HG03457 (cell line): ENCODE data around the gene MYPOP.
"Not testable (repeated sequence)": the region's sequence is repeated elsewhere in the genome, so short reads cannot be mapped to it uniquely, and the experiment has no call there.

Experiments used
- ATAC-seq: cut with Tn5 transposase; IDR thresholded peaks from one replicate; pipeline ENCODE4 v1.9.1; 2021; ENCODE audit warnings: moderate number of reproducible peaks; ENCODE audit not compliant: unreplicated experiment

The MYPOP gene

GRCh38 chr19:45883881-45884681 lies 18.3 kb downstream of the MYPOP start:
- ATAC-seq = no peak

DNA sequence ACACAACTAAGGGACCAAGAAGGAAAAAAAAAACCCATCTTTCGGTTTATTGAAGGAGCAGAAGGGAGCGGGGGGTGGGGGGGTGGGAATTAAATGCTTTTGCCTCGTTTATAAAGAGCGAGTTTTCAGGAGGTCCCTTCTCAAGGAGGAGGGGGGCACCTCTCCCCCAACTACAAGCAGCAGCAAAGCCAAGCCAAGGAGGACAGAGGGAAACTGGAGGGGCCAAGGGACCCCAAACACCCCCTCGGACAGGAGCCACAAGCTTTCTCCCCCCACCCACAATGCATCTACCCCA lies 18.9 kb downstream of the MYPOP start:
- no peak for ATAC-seq

GRCh38 chr19:45882652-45883585 lies 19.5 kb downstream of the MYPOP start:
- no peak for ATAC-seq

DNA sequence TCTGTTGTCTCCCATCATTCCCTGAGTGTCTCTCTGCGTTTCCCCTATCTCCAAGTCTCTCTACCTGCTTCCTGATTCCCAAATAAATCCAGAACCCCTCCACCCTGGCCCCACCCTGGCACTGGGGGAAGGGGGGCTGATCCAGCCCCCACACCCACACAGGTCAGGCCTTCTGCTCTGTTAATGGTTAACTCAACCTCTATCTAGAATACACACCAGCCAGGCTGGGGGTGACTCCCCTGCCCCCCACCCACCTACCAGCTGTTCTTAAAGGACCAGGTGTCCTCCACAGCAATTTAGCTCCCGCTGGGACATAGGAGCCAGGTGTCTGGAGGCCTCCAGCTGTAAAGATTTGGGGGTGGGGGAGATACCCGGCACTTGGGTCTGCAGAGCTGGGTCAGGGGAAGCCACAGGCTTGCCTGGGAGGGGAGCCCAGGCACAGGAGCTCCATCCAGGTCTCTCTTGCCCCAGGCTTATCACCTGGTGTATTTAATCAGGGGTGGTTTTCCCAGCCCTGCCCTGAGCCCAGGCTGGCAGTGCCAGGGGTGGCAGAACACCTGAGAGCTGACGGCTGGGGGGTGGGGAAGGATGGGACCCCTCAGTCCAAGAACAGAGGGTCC lies 20.4 kb downstream of the MYPOP start:
- ATAC-seq = no peak

DNA sequence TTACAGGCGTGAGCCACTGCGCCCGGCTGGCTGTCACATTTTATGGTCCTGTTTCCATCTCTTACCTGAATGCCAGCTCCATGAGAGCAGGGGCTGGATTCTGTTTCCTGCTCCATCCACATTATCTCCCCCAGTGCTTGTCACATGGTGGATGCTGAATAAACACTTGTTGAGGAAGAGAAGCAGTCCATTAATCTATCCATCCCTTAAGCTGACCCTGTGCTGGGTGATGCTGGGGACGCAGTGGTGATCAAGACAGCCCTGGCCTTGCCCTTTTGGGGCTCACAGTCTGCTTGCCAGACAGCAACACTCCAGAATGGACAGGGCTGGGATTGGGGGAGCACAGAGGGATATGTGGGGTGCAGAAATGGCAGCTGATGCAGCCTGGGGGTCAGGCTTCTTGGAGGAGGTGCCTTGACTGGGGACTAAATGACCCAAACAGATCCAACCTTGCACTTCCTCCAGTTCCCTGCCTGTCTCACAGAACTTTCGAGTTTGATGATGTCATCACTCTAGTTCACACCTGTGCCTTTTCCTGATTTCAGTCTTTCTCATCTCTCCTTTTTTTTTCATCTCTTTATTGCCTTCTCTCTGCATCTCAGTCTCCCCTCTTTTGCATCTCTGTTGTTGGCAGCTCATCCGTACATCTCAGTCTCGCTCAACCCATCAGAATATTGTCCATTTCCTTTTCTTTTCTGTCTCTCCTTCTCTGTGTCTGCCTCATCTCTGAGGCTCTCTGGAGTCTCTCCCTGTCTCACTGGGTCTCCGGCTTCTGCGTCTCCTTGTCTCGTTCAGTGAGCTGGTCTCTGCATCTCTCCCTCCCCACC lies 21.1 kb downstream of the MYPOP start:
- ATAC-seq = no peak

GRCh38 chr19:45879971-45880370 lies 22.4 kb downstream of the MYPOP start:
- ATAC-seq = no peak

- no peak for ATAC-seq
Measured at GRCh38 chr19:45879055-45879454, 23.4 kb downstream of the MYPOP start.

- ATAC-seq = no peak
Measured at GRCh38 chr19:45878043-45878794, 24.2 kb downstream of the MYPOP start.

GRCh38 chr19:45876411-45877197 lies 25.8 kb downstream of the MYPOP start:
- no peak for ATAC-seq

DNA sequence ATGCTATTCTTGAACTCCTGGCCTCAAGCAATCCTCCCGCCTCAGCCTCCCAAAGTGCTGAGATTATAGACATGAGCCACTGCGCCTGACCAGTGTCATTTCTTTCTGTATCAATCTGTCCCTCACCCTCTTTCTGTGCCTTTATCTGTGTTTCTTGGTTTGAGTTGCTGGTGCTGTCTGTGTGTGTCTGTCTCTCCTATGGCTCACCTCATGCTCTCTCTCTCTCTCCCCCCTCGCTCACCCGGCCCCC lies 26.3 kb downstream of the MYPOP start:
- ATAC-seq = no peak

- no peak for ATAC-seq
Measured at GRCh38 chr19:45874620-45874966, 27.8 kb downstream of the MYPOP start.

- ATAC-seq = no peak
Measured at GRCh38 chr19:45873219-45873772, 29.1 kb downstream of the MYPOP start.

- ATAC-seq = no peak
Measured at GRCh38 chr19:45872095-45872919, 30.1 kb downstream of the MYPOP start.

GRCh38 chr19:45870798-45871197 lies 31.6 kb downstream of the MYPOP start:
- ATAC-seq = no peak

GRCh38 chr19:45867241-45867640 lies 35.2 kb downstream of the MYPOP start:
- ATAC-seq = not testable (repeated sequence)

- ATAC-seq = no peak
Measured at GRCh38 chr19:45866400-45867176, 35.8 kb downstream of the MYPOP start.

DNA sequence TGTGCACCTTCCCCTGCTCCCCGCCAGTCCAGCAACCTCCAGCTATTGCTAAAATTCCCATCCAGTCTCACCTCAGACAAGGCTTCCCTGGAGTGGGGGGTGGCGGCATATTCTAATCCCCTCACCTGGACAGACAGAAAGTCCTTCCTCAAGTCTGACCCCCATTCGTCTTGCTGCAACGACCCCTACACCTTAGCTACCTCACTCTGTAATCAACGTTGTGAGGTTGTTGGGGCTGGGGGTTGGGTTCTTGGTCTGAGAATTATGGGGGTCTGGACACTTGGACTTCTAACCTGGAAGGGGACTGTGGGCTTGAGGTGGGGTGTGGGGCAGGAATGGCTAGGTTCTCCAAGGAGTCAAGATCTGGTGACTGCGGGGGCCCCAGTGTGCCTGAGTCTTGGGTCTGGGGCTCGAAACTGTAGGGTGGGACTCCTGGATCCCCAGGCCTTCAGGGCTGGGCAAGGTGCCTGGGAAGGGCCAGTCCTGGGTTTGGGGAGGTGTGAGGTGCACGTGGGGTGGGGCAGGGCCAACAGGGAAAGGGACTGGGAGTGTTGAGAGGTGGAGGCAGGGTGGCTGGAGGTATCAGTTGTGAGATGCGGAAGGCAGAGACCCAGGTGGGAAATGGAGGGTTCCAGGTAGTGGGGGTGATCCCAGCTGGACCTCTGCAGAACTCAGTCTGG lies 37.0 kb downstream of the MYPOP start:
- no peak for ATAC-seq
